Thyroid gland (tissue), 4 donors: ENCODE data around the gene GPN1. TPM values are rescaled to one million over a fixed set of nuclear protein-coding genes. Genes with fewer than 3 reads are reported as not detected.
"Not testable (repeated sequence)": the region's sequence is repeated elsewhere in the genome, so short reads cannot be mapped to it uniquely, and the experiment has no call there.

ENCODE experiments used
- DNase-seq, 2 donors: peaks; one replicate each; pipeline ENCODE4 v3.0.0-alpha.2; 2019
- H3K27ac ChIP-seq, 3 donors: fragments of 200-600 bp; sonication (generic); 1 replicate in 2 of 3; 2 replicates in 1 of 3; pipeline ENCODE4 v1.5.1; 2016 to 2019; ENCODE audit warnings: mild to moderate bottlenecking in 1 of 3, moderate library complexity in 1 of 3
- H3K27me3 ChIP-seq: fragments of 200-600 bp; sonication (generic); one replicate; pipeline ENCODE4 v1.5.1; 2019
- H3K36me3 ChIP-seq, 2 donors: fragments of 200-600 bp; sonication (generic); one replicate each; pipeline ENCODE4 v1.5.1; 2016 to 2019
- H3K4me1 ChIP-seq, 2 donors: fragments of 200-600 bp; sonication (generic); one replicate each; pipeline ENCODE4 v1.5.1; 2017 to 2019
- H3K4me3 ChIP-seq, 3 donors: fragments of 200-600 bp; sonication (generic); replicated peaks in 1 of 3; 1 replicate in 2 of 3; 2 replicates in 1 of 3; pipeline ENCODE4 v1.5.1; 2016; ENCODE audit warnings: mild to moderate bottlenecking in 1 of 3
- H3K9me3 ChIP-seq: fragments of 200-600 bp; sonication (generic); one replicate; pipeline ENCODE4 v1.5.1; 2017
- POLR2A ChIP-seq, 2 donors: fragments of 450-650 bp; IDR thresholded peaks; one replicate each; pipeline ENCODE4 v1.6.1; 2017; ENCODE audit warnings: antibody characterized with exemption in 2 of 2, mild to moderate bottlenecking in 2 of 2, moderate library complexity in 1 of 2
- WGBS, 2 donors: methylation state at CpG; one replicate each; pipeline ENCODE4 v1.1.5; 2017; 5-methylcytosine and 5-hydroxymethylcytosine counted together
- intact Hi-C: fragments of 100-400 bp; cut with DNase I; formaldehyde crosslinking; loops from one replicate; pipeline ENCODE4 v1.15.1; 2023
- total RNA-seq, 4 donors: library from RNA; depleted of rRNA; stranded (reverse); fragments of >200 nt; gene quantifications; one replicate each; pipeline ENCODE4 v1.2.3, GENCODE V29; 2016
- TF ChIP-seq, protein P1 (sequence below), 6 experiments: fragments of 200-600 bp in 3 of 6; fragments of 450-650 bp in 3 of 6; sonication (generic) in 3 of 6; IDR thresholded peaks; one replicate each; pipeline ENCODE4 v1.5.1; 2016 to 2019; ENCODE audit warnings: antibody characterized with exemption in 6 of 6, mild to moderate bottlenecking in 2 of 6, inconsistent platforms in 1 of 6, moderate library complexity in 1 of 6

GPN1 gene
- total RNA-seq, 4 donors from 2014 or later, result 24.2 to 26.9 (median 24.9) TPM

DNA sequence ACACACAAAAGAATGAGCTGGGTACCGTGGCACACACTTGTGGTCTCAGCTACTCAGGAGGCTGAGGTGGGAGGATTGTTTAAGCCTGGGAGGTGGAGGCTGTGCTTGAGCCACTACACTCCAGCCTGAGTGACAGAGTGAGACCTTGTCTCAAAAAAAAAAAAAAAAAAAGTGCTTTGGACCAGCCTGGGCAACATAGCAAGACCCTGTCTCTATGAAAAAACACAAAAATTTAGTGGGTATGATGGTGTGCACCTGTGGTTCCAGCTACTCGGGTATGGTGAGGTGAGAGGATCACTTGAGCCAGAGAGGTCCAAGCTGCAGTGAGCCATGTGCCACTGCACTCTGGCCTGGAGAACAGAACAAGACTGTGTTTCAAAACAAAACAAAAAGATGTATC, 35.6 kb upstream of the GPN1 start:
- TF ChIP-seq POLR2A (IDR thresholded peaks at IDR 0.05), result no peak
- TF ChIP-seq, protein P1, sequence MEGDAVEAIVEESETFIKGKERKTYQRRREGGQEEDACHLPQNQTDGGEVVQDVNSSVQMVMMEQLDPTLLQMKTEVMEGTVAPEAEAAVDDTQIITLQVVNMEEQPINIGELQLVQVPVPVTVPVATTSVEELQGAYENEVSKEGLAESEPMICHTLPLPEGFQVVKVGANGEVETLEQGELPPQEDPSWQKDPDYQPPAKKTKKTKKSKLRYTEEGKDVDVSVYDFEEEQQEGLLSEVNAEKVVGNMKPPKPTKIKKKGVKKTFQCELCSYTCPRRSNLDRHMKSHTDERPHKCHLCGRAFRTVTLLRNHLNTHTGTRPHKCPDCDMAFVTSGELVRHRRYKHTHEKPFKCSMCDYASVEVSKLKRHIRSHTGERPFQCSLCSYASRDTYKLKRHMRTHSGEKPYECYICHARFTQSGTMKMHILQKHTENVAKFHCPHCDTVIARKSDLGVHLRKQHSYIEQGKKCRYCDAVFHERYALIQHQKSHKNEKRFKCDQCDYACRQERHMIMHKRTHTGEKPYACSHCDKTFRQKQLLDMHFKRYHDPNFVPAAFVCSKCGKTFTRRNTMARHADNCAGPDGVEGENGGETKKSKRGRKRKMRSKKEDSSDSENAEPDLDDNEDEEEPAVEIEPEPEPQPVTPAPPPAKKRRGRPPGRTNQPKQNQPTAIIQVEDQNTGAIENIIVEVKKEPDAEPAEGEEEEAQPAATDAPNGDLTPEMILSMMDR (IDR thresholded peaks at IDR 0.05), result no peak
- Histone ChIP-seq H3K9me3 (no peaks in the 10 kb centered on the region), H3K27ac (no peak overlapping the region), H3K36me3 (no peaks in the 10 kb centered on the region), H3K27me3 (no peaks in the 10 kb centered on the region), H3K4me3 (no peak overlapping the region), H3K4me1 (no peaks in the 10 kb centered on the region)
- intact Hi-C loops, result no loop called here
- DNase-seq, result no peak
- WGBS, 2 donors, result 92 to 98% methylated on average over 2 of the region's 2 CpGs

DNA sequence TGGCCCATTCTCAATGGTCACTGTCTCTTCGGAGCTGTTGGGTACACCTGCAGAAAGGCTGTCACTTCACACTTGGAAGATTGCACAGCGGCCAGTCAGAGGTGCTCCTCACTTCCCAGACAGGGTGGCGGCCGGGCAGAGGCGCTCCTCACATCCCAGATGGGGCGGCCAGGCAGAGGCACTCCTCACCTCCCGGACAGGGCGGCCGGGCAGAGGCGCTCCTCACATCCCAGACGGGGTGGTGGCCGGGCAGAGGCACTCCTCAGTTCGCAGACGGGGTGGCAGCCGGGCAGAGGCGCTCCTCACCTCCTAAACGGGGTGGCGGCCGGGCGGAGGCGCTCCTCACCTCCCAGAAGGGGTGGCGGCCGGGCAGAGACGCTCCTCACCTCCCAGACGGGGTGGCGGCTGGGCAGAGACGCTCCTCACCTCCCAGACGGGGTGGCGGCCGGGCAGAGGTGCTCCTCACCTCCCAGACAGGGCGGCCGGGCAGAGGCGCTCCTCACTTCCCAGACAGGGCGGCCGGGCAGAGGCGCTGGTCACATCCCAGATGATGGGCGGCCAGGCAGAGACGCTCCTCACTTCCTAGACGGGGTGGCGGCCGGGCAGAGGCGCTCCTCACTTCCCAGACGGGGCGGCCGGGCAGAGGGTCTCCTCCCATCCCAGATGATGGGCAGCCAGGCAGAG, 34.7 kb upstream of the GPN1 start:
- intact Hi-C loops, H3K4me1 ChIP-seq, H3K36me3 ChIP-seq, H3K4me3 ChIP-seq, H3K27ac ChIP-seq, H3K9me3 ChIP-seq, DNase-seq, H3K27me3 ChIP-seq: not testable (repeated sequence)
- WGBS, 2 donors, result 96 to 97% methylated on average over 18 to 28 of the region's 45 CpGs

DNA sequence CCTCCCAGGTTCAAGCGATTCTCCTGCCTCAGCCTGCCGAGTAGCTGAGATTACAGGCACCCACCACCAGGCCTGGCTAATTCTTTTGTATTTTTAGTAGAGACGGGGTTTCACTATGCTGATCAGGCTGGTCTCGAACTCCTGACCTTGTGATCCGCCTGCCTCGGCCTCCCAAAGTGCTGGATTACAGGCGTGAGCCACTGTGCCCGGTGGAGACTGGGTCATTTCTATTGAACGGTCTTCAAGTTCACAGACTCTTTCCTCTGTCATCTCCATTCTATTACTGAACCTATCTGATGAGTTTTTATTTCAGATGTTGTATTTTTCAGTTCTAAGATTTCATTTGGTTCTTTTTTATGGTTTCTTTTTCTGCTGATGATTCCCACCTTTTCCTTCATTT, 33.4 kb upstream of the GPN1 start:
- DNase-seq, H3K4me3 ChIP-seq, intact Hi-C loops, H3K9me3 ChIP-seq, H3K36me3 ChIP-seq, H3K27ac ChIP-seq, H3K27me3 ChIP-seq: not testable (repeated sequence)
- peaks cover 0 to 12% of the 10 kb centered on the region in 2 donors for H3K4me1 ChIP-seq
- WGBS, 2 donors, result 97 to 98% methylated on average over 9 of the region's 9 CpGs

DNA sequence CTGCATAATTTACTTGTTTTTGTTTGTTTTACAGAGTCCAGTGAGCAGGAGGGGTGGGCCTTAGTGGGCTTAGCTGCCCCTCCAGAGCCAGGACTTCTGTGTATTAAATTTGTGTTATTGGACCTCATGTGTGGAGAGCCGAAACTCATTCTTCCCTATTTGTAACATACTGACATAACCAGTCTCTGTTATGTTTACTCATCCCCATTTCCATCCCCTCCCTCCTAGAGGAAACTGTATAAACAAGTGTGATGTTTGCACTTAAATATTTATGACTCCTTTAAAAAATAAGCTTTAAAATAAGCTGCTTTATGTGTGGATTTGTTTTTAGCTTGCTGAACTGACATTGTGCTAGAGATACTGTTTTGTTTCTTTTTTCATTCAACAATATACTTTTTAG, 32.2 kb upstream of the GPN1 start:
- Histone ChIP-seq H3K36me3 (peaks cover 3 to 17% of the 10 kb centered on the region in 2 donors), H3K9me3 (no peaks in the 10 kb centered on the region), H3K4me3 (no peak overlapping the region), H3K27ac (no peak overlapping the region), H3K27me3 (no peaks in the 10 kb centered on the region), H3K4me1 (peaks cover 0 to 12% of the 10 kb centered on the region in 2 donors)
- 94 to 97% methylated on average over 1 of the region's 1 CpG for WGBS, 2 donors
- TF ChIP-seq POLR2A (IDR thresholded peaks at IDR 0.05), result no peak
- TF ChIP-seq, protein P1 (IDR thresholded peaks at IDR 0.05), result no peak
- no peak for DNase-seq
- intact Hi-C loops, result no loop called here

DNA sequence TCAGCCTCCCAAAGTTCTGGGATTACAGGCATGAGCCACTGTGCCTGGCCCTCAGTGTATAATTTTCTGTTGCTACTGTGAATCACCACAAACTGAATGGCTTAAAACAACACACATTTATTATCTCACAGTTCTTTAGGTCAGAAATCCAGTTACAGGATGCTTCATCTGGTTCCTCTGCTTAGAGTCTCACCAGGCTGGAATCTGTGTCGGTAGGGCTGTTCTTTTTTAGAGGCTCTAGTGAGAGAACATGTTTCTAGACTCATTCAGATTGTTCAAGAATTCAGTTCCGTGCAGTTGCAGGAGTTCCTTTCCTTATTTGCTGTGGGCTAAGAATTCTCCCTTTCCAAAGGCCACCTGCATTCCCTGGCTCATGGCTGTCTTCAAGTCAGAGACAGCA, 22.2 kb upstream of the GPN1 start:
- no peak for DNase-seq
- Histone ChIP-seq H3K27ac (no peak overlapping the region), H3K4me3 (no peak overlapping the region), H3K27me3 (no peaks in the 10 kb centered on the region), H3K9me3 (no peaks in the 10 kb centered on the region), H3K36me3 (peaks cover 49 to 51% of the 10 kb centered on the region in 2 donors), H3K4me1 (no peaks in the 10 kb centered on the region)
- no peak for TF ChIP-seq POLR2A (IDR thresholded peaks at IDR 0.05)
- TF ChIP-seq, protein P1 (IDR thresholded peaks at IDR 0.05), result no peak
- intact Hi-C loops, result no loop called here
- WGBS, 2 donors, result 96 to 98% methylated on average over 2 of the region's 2 CpGs

DNA sequence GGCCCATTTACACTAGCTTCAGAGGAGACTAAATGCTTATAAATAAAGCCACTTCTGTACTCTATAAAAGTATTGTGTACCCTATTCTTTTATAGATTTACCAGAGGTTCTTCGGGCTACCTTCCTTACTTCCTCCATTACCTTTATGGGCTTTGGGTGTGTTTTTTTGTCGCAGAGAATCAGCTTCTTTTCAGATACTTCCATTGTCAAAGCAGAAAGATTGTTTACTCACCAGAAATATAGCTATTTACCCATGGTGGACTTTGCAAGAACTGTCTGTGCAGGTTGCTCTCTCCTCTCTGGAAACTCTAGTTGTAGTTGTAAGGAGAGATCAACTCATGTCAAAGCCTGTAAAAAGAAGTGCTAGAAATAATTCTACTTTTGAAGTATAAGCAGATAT, 14.9 kb upstream of the GPN1 start:
- intact Hi-C loops, result no loop called here
- no peak for DNase-seq
- no peaks in the 10 kb centered on the region for H3K27me3 ChIP-seq
- no peaks in the 10 kb centered on the region for H3K9me3 ChIP-seq
- no peak overlapping the region for H3K4me3 ChIP-seq
- 97 to 98% methylated on average over 2 of the region's 2 CpGs for WGBS, 2 donors
- H3K27ac ChIP-seq, result no peak overlapping the region
- no peaks in the 10 kb centered on the region for H3K4me1 ChIP-seq
- no peak for TF ChIP-seq POLR2A (IDR thresholded peaks at IDR 0.05)
- TF ChIP-seq, protein P1 (IDR thresholded peaks at IDR 0.05), result no peak
- peaks cover 26 to 42% of the 10 kb centered on the region in 2 donors for H3K36me3 ChIP-seq
